Natural killer cell (primary cell): ENCODE results near the gene EXOC6B. TPM values are rescaled to one million over a fixed set of nuclear protein-coding genes. Genes with fewer than 3 reads are reported as not detected.

ENCODE experiments used
- ATAC-seq, 3 donors: fragments of 150-1000 bp in 2 of 3; fragments of 200-7000 bp in 1 of 3; cut with Tn5 transposase; 1 replicate in 1 of 3; 2 replicates in 2 of 3; pipeline ENCODE4 v1.10.0; 2021; ENCODE audit warnings: mild to moderate bottlenecking in 2 of 3, moderate library complexity in 2 of 3
- DNase-seq, 2 donors: peaks; one replicate each; pipeline versions ENCODE4 v3.0.0 to v3.0.0-alpha.2; 2013 to 2021; ENCODE audit warnings: mixed read lengths in 1 of 2
- H3K27ac ChIP-seq: one replicate; pipeline ENCODE4 v1.5.1; 2013; ENCODE audit warnings: mild to moderate bottlenecking, low read length
- H3K27me3 ChIP-seq: one replicate; pipeline ENCODE4 v1.6.1; 2013; ENCODE audit warnings: low read length; ENCODE audit not compliant: control insufficient read depth, insufficient read depth
- H3K36me3 ChIP-seq: one replicate; pipeline ENCODE4 v1.6.1; 2013; ENCODE audit warnings: low read length; ENCODE audit not compliant: control insufficient read depth, insufficient read depth
- H3K4me1 ChIP-seq: one replicate; pipeline ENCODE4 v1.6.1; 2013; ENCODE audit warnings: low read length; ENCODE audit not compliant: control insufficient read depth, insufficient read depth
- H3K4me3 ChIP-seq: one replicate; pipeline ENCODE4 v1.5.1; 2013; ENCODE audit warnings: low read length
- H3K9me3 ChIP-seq: one replicate; pipeline ENCODE4 v1.6.1; 2013; ENCODE audit warnings: low read length; ENCODE audit not compliant: control insufficient read depth, insufficient read depth
- H3K27ac Mint-ChIP-seq, 2 donors: one replicate each; pipeline ENCODE4 v1.8.0; 2022; ENCODE audit warnings: mild to moderate bottlenecking in 2 of 2, mixed read lengths in 2 of 2, moderate library complexity in 1 of 2
- H3K27me3 Mint-ChIP-seq, 2 donors: one replicate each; pipeline ENCODE4 v1.8.0; 2022; ENCODE audit warnings: low read depth in 2 of 2, mixed read lengths in 2 of 2
- H3K36me3 Mint-ChIP-seq: one replicate; pipeline ENCODE4 v1.8.0; 2022; ENCODE audit warnings: mixed read lengths
- H3K4me1 Mint-ChIP-seq, 2 donors: one replicate each; pipeline ENCODE4 v1.8.0; 2022; ENCODE audit warnings: mixed read lengths in 2 of 2
- H3K4me3 Mint-ChIP-seq: one replicate; pipeline ENCODE4 v1.8.0; 2022; ENCODE audit warnings: mild to moderate bottlenecking, moderate library complexity, mixed read lengths
- H3K9me3 Mint-ChIP-seq, 2 donors: one replicate each; pipeline ENCODE4 v1.8.0; 2022; ENCODE audit warnings: mixed read lengths in 2 of 2
- WGBS: methylation state at CpG from one replicate; pipeline ENCODE4 v1.1.7; 2013; ENCODE audit warnings: missing lambda C conversion rate; ENCODE audit not compliant: insufficient coverage; 5-methylcytosine and 5-hydroxymethylcytosine counted together
- intact Hi-C: fragments of 100-400 bp; cut with micrococcal nuclease; formaldehyde crosslinking; loops from one replicate; pipeline ENCODE4 v1.14.2; 2022
- total RNA-seq, 4 donors: library from RNA; stranded (reverse); fragments of 120-200 nt in 1 of 4; gene quantifications; one replicate each; pipeline versions ENCODE4 v1.2.3 to v1.2.4, GENCODE V29; 2013 to 2022
- TF ChIP-seq, protein P1 (sequence below): fragments of 200-600 bp; IDR thresholded peaks from one replicate; pipeline ENCODE4 v1.8.0; 2022; ENCODE audit warnings: antibody characterized with exemption

EXOC6B gene
- total RNA-seq, 3 donors from 2014 or later (not counting 1 experiment from before 2014, with no cell fraction given), result 16.6 to 17.2 (median 17.1) TPM

DNA sequence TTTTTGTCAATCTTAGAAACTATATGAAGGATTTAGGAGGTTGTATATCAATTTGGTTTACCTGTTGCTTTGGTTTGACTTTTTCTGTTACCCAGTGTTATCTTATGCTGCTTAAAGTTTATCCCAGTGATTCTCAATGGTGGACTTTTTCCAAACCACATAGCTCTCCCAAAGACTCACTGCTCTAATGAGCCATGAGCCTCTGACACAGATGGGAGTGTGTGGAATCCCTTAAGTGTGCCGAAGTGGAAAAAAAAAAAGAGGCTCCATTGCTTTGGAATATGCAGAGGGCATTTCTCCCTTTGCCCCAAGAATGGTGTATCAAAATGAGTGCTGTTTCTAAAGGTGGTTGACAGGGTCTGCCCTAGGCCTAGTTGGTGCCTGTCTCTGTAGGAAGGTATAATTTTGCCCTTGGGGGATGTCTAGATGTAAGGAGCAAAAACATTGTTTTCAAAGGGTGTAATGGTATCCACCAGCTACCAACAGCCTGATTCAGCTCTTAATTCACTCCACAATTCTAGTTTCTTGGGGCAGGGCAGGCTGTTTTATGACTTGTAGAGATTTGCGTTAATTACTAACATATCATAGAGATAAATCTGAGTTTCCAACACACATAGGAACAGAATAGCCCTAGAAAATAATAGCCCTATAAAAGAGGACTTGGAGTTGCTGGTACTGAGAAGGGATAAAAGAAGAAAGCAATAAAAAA lies 613.9 kb downstream of the EXOC6B start:
- 80% methylated on average over 1 of the region's 2 CpGs for WGBS
- no peaks in the 10 kb centered on the region for H3K27me3 ChIP-seq
- H3K27ac ChIP-seq, result no peak overlapping the region
- H3K4me1 ChIP-seq, result no peaks in the 10 kb centered on the region
- Mint-ChIP-seq H3K36me3 (no peaks in the 10 kb centered on the region), H3K4me3 (no peak overlapping the region), H3K27me3 (no peaks in the 10 kb centered on the region), H3K4me1 (no peaks in the 10 kb centered on the region), H3K9me3 (no peaks in the 10 kb centered on the region), H3K27ac (no peak overlapping the region)
- ATAC-seq (no peak), DNase-seq (no peak)
- intact Hi-C loops, result no loop called here
- H3K4me3 ChIP-seq, result no peak overlapping the region
- H3K9me3 ChIP-seq, result no peaks in the 10 kb centered on the region
- TF ChIP-seq, protein P1, sequence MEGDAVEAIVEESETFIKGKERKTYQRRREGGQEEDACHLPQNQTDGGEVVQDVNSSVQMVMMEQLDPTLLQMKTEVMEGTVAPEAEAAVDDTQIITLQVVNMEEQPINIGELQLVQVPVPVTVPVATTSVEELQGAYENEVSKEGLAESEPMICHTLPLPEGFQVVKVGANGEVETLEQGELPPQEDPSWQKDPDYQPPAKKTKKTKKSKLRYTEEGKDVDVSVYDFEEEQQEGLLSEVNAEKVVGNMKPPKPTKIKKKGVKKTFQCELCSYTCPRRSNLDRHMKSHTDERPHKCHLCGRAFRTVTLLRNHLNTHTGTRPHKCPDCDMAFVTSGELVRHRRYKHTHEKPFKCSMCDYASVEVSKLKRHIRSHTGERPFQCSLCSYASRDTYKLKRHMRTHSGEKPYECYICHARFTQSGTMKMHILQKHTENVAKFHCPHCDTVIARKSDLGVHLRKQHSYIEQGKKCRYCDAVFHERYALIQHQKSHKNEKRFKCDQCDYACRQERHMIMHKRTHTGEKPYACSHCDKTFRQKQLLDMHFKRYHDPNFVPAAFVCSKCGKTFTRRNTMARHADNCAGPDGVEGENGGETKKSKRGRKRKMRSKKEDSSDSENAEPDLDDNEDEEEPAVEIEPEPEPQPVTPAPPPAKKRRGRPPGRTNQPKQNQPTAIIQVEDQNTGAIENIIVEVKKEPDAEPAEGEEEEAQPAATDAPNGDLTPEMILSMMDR, result no peak
- no peaks in the 10 kb centered on the region for H3K36me3 ChIP-seq

GRCh38 chr2:72211350-72211749 lies 614.5 kb downstream of the EXOC6B start:
- H3K27me3 ChIP-seq, result no peaks in the 10 kb centered on the region
- no peak overlapping the region for H3K4me3 ChIP-seq
- no peaks in the 10 kb centered on the region for H3K9me3 ChIP-seq
- no peaks in the 10 kb centered on the region for H3K36me3 Mint-ChIP-seq
- H3K4me1 Mint-ChIP-seq, result no peaks in the 10 kb centered on the region
- H3K9me3 Mint-ChIP-seq, result no peaks in the 10 kb centered on the region
- no peaks in the 10 kb centered on the region for H3K36me3 ChIP-seq
- H3K4me1 ChIP-seq, result no peaks in the 10 kb centered on the region
- H3K27me3 Mint-ChIP-seq, result no peaks in the 10 kb centered on the region
- WGBS, result 75% methylated on average over 1 of the region's 2 CpGs
- H3K27ac Mint-ChIP-seq, result no peak overlapping the region
- no peak for ATAC-seq
- H3K4me3 Mint-ChIP-seq, result no peak overlapping the region
- intact Hi-C loops, result no loop called here
- TF ChIP-seq, protein P1, result no peak
- no peak overlapping the region for H3K27ac ChIP-seq
- DNase-seq, result no peak

DNA sequence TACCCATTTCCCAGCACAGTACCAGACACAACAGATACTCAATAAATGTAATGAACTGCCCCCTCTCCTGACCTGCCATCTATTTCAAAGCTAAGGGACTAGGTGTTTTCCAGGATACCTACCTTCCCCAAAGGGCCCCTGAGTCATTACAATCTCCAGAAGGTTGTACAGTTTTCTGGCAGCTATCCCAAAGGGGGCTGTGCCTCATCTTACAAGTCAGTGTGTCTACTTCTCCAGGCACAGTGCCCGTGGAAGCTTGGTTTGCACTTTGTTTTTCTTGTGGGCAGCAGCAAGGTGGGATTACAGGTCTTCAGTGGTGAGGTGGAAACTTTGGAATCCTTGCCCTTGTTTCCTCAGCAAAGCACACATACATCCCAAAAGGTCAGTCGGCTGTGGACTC lies 615.4 kb downstream of the EXOC6B start:
- DNase-seq (no peak), ATAC-seq (no peak)
- Histone ChIP-seq H3K27ac (no peak overlapping the region), H3K36me3 (no peaks in the 10 kb centered on the region), H3K9me3 (no peaks in the 10 kb centered on the region), H3K4me1 (no peaks in the 10 kb centered on the region), H3K4me3 (no peak overlapping the region), H3K27me3 (no peaks in the 10 kb centered on the region)
- no peak overlapping the region for H3K4me3 Mint-ChIP-seq
- no peaks in the 10 kb centered on the region for H3K4me1 Mint-ChIP-seq
- TF ChIP-seq, protein P1, result no peak
- no peaks in the 10 kb centered on the region for H3K36me3 Mint-ChIP-seq
- no peak overlapping the region for H3K27ac Mint-ChIP-seq
- H3K27me3 Mint-ChIP-seq, result no peaks in the 10 kb centered on the region
- WGBS, result 100% methylated on average over 1 of the region's 2 CpGs
- intact Hi-C loops, result no loop called here
- H3K9me3 Mint-ChIP-seq, result no peaks in the 10 kb centered on the region

- Mint-ChIP-seq H3K9me3 (no peaks in the 10 kb centered on the region), H3K36me3 (no peaks in the 10 kb centered on the region), H3K27me3 (no peaks in the 10 kb centered on the region), H3K4me1 (peaks cover 0 to 7% of the 10 kb centered on the region in 2 donors), H3K4me3 (no peak overlapping the region), H3K27ac (no peak overlapping the region)
- intact Hi-C loops, result no loop called here
- DNase-seq, result no peak
- TF ChIP-seq, protein P1, result no peak
- no peak overlapping the region for H3K4me3 ChIP-seq
- H3K9me3 ChIP-seq, result no peaks in the 10 kb centered on the region
- ATAC-seq, result no peak
- 100% methylated on average over 1 of the region's 1 CpG for WGBS
- no peak overlapping the region for H3K27ac ChIP-seq
- H3K4me1 ChIP-seq, result no peaks in the 10 kb centered on the region
- no peaks in the 10 kb centered on the region for H3K27me3 ChIP-seq
- no peaks in the 10 kb centered on the region for H3K36me3 ChIP-seq
These were observed 617.6 kb downstream of the EXOC6B start for GRCh38 chr2:72208225-72208624.
